Right lobe of liver (tissue), 4 donors: ENCODE results near the gene TNFAIP3.

Experiments
- CTCF ChIP-seq, 4 donors: fragments of 200-600 bp in 3 of 4; fragments of 450-650 bp in 1 of 4; IDR thresholded peaks; one replicate each; pipeline versions ENCODE4 v1.5.1 to v1.8.0; 2016 to 2022; ENCODE audit warnings: antibody characterized with exemption in 4 of 4, mild to moderate bottlenecking in 2 of 4
- POLR2A ChIP-seq: fragments of 450-650 bp; IDR thresholded peaks from one replicate; pipeline ENCODE4 v1.6.1; 2017; ENCODE audit warnings: antibody characterized with exemption, mild to moderate bottlenecking
- donor health status: DM: no; HTN: no; CAD: no.
- donor health status: DM: no; HTN: no; CAD: no.
- donor health status: DM: no; HTN: yes; CAD: no.

- TF ChIP-seq CTCF (IDR thresholded peaks at IDR 0.05): no peak
- TF ChIP-seq POLR2A: no peak
These were observed 19.3 kb upstream of the TNFAIP3 start for GRCh38 chr6:137847748-137848147.
